ENCODE results near the gene INPP5F. TPM values are rescaled to one million over a fixed set of nuclear protein-coding genes. Genes with fewer than 3 reads are reported as not detected.

Gene INPP5F
- total and polyA plus RNA-seq, 10 of the 15 experiments (the other 5 are each of a cell fraction or from before 2014, with no cell fraction given) = 6.0 to 49.3 (median 34.3) TPM

DNA sequence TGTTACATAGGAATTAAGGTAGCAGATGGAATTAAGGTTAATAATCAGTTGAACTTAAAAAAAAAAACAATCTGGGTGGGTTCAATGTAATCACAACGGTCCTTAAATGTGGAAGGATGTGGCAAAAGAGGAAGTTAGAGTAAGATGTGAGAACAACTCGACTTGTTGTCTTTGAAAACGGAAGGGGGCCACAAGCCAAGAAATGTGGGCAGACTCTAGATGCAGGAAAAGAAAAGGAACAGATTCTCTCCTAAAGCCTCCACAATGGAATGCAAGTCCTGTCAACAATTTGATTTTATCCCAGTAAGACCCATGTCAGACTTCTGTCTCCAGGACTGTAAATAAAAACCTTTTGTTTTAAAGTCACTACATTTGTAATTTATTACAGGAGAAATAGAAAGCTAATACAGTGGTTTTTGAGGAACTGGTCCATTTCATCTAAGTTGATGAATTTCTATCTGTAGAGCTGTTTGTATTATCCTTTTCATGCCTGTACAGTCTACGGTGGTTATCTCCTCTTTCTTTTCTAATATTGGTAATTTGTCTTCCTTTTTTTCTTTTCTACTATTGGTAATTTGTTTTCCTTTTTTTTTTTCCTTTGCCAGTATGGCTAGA, 138.2 kb downstream of the INPP5F start:
- peak; percentile 18; the same call in 1 of the 3 replicates for ATAC-seq
- in situ Hi-C loops (cut with MboI) (no loop called here), intact Hi-C loops (cut with micrococcal nuclease; ENCODE audit: unreplicated experiment) (no loop called here)
- 30% methylated on average over 3 of the region's 4 CpGs for WGBS (ENCODE audit: insufficient coverage, insufficient replicate concordance, low lambda C conversion rate, missing lambda C conversion rate)
- Histone ChIP-seq H3K36me3 (ENCODE audit: control insufficient read depth in 2 of 2, insufficient read depth in 2 of 2, low read length in 1 of 2) (peaks cover 0 to 7% of the 10 kb centered on the region in 2 experiments; a peak in 2 of 4 replicates), H3K79me2 (ENCODE audit: control insufficient read depth, insufficient read depth, low read length) (peaks cover 78% of the 10 kb centered on the region), H3K4me1 (ENCODE audit: control insufficient read depth, insufficient read depth, low read length) (peaks cover 8% of the 10 kb centered on the region), H4K20me1 (ENCODE audit: control insufficient read depth, insufficient read depth) (no peaks in the 10 kb centered on the region), H2AFZ (ENCODE audit: control insufficient read depth, low read depth, low read length) (no peak overlapping the region), H3K9me3 (replicated peaks; ENCODE audit: control insufficient read depth, insufficient read depth, low read length) (peaks cover 11% of the 10 kb centered on the region; the same call in 2 of the 3 replicates), H3K27ac (ENCODE audit: control insufficient read depth, insufficient read depth) (peak overlapping the region; percentile 21; the same call in 1 of the 2 replicates), H3K4me3 (no peak overlapping the region), H3K27me3 (replicated peaks in 1 of 2; ENCODE audit: control insufficient read depth in 2 of 2, insufficient read depth in 2 of 2, low read length in 1 of 2) (no peaks in the 10 kb centered on the region), H3K9ac (ENCODE audit: control insufficient read depth, insufficient read depth, low read length) (no peak overlapping the region), H3K4me2 (ENCODE audit: control insufficient read depth, insufficient read depth) (no peak overlapping the region)
- TF ChIP-seq SPI1 (IDR thresholded peaks at IDR 0.05; ENCODE audit: borderline replicate concordance, insufficient read depth, low read depth, low read length) (peak; percentile 57; the same call in 1 of the 2 replicates), ZNF207 (IDR thresholded peaks at IDR 0.05; ENCODE audit: borderline replicate concordance) (no peak), KLF5 (IDR thresholded peaks at IDR 0.05; ENCODE audit: partially characterized antibody) (peak; percentile 44)
- FAIRE-seq = no peak
- ChIA-PET RAD21 (ENCODE audit: unreplicated experiment) (interaction anchor here (0.6 to 1.4 kb wide), 2 partner anchors 113 to 136 kb away, joined by 3 to 4 read pairs; no protein-coding TSS in a partner anchor), POLR2A (interaction anchor here (1.2 kb wide), 1 partner anchor 116 kb away, joined by 8 read pairs; no protein-coding TSS in a partner anchor), CTCF (interaction anchor here (0.7 to 4.6 kb wide), 9 partner anchors 9 to 179 kb away, joined by 3 to 21 read pairs (median 5); no protein-coding TSS in a partner anchor), SMC1A (ENCODE audit: uncharacterized antibody, unreplicated experiment) (interaction anchor here (0.7 to 9.3 kb wide), 10 partner anchors 8 to 278 kb away, joined by 3 to 211 read pairs (median 3); partner anchors contain the start of gene TIAL1)
- DNase-seq (ENCODE audit: low read depth, low spot score) = no peak
- BruUV-seq (replicated peaks) = TSS peak; percentile 10

DNA sequence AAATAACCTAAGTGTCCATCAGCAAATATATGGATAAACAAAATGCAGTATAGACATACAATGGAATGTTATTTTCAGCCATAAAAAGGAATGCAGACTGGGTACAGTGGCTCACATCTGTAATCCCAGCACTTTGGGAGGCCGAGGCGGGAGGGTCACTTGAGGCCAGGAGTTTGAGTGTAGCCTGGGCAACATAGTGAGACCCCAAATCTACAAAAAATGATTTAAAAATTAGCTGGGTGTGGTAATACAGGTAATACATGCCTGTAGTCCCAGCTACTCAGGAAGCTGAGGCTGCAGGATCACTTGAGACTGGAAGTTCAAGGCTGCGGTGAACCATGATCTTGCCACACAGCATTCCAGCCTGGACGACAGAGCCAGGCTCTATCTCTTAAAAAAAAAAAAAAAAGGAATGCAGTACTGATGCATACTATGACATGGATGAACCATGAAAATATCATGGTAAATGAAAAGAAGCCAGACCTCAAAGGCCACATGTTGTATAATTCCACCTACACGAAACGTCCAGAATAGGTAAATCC, 139.9 kb downstream of the INPP5F start:
- H3K4me2 ChIP-seq (ENCODE audit: control insufficient read depth, insufficient read depth) = no peak overlapping the region
- peaks cover 12% of the 10 kb centered on the region for H3K4me1 ChIP-seq (ENCODE audit: control insufficient read depth, insufficient read depth, low read length)
- BruUV-seq (replicated peaks) = no TSS peak
- ChIA-PET CTCF (interaction anchor here (1.5 to 4.6 kb wide), 4 partner anchors 10 to 181 kb away, joined by 4 to 21 read pairs (median 8); no protein-coding TSS in a partner anchor), POLR2A (no interaction called here), RAD21 (ENCODE audit: unreplicated experiment) (interaction anchor here (1.1 kb wide), 1 partner anchor 115 kb away, joined by 3 read pairs; no protein-coding TSS in a partner anchor), SMC1A (ENCODE audit: uncharacterized antibody, unreplicated experiment) (interaction anchor here (1.1 to 9.3 kb wide), 3 partner anchors 25 to 181 kb away, joined by 3 to 211 read pairs (median 14); no protein-coding TSS in a partner anchor)
- in situ Hi-C loops (cut with MboI) = no loop called here
- H3K4me3 ChIP-seq = no peak overlapping the region
- no peak for ATAC-seq
- intact Hi-C loops (cut with micrococcal nuclease; ENCODE audit: unreplicated experiment) = no loop called here
- H3K27ac ChIP-seq (ENCODE audit: control insufficient read depth, insufficient read depth) = no peak overlapping the region
- H3K79me2 ChIP-seq (ENCODE audit: control insufficient read depth, insufficient read depth, low read length) = peaks cover 83% of the 10 kb centered on the region
- H3K9ac ChIP-seq (ENCODE audit: control insufficient read depth, insufficient read depth, low read length) = no peak overlapping the region
- no peaks in the 10 kb centered on the region for H4K20me1 ChIP-seq (ENCODE audit: control insufficient read depth, insufficient read depth)
- 98% methylated on average over 6 of the region's 6 CpGs for WGBS (ENCODE audit: insufficient coverage, insufficient replicate concordance, low lambda C conversion rate, missing lambda C conversion rate)
- no peak for FAIRE-seq
- peaks cover 11% of the 10 kb centered on the region; the same call in 2 of the 3 replicates for H3K9me3 ChIP-seq (replicated peaks; ENCODE audit: control insufficient read depth, insufficient read depth, low read length)
- DNase-seq (ENCODE audit: low read depth, low spot score) = no peak
- no peaks in the 10 kb centered on the region for H3K27me3 ChIP-seq (replicated peaks in 1 of 2; ENCODE audit: control insufficient read depth in 2 of 2, insufficient read depth in 2 of 2, low read length in 1 of 2)
- H2AFZ ChIP-seq (ENCODE audit: control insufficient read depth, low read depth, low read length) = no peak overlapping the region
- peaks cover 0 to 7% of the 10 kb centered on the region in 2 experiments; a peak in 2 of 4 replicates for H3K36me3 ChIP-seq (ENCODE audit: control insufficient read depth in 2 of 2, insufficient read depth in 2 of 2, low read length in 1 of 2)
- TF ChIP-seq NFIC (IDR thresholded peaks at IDR 0.05; ENCODE audit: low read depth, low read length) (no peak), EGR1 (IDR thresholded peaks at IDR 0.05; ENCODE audit: borderline replicate concordance in 1 of 2, low read depth in 2 of 2, low read length in 2 of 2) (no peak), ATF7 (IDR thresholded peaks at IDR 0.05; ENCODE audit: low read depth) (no peak)
- TF ChIP-seq, protein P1, sequence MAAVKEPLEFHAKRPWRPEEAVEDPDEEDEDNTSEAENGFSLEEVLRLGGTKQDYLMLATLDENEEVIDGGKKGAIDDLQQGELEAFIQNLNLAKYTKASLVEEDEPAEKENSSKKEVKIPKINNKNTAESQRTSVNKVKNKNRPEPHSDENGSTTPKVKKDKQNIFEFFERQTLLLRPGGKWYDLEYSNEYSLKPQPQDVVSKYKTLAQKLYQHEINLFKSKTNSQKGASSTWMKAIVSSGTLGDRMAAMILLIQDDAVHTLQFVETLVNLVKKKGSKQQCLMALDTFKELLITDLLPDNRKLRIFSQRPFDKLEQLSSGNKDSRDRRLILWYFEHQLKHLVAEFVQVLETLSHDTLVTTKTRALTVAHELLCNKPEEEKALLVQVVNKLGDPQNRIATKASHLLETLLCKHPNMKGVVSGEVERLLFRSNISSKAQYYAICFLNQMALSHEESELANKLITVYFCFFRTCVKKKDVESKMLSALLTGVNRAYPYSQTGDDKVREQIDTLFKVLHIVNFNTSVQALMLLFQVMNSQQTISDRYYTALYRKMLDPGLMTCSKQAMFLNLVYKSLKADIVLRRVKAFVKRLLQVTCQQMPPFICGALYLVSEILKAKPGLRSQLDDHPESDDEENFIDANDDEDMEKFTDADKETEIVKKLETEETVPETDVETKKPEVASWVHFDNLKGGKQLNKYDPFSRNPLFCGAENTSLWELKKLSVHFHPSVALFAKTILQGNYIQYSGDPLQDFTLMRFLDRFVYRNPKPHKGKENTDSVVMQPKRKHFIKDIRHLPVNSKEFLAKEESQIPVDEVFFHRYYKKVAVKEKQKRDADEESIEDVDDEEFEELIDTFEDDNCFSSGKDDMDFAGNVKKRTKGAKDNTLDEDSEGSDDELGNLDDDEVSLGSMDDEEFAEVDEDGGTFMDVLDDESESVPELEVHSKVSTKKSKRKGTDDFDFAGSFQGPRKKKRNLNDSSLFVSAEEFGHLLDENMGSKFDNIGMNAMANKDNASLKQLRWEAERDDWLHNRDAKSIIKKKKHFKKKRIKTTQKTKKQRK (IDR thresholded peaks at IDR 0.05; ENCODE audit: low read depth, low read length) = no peak
- TF ChIP-seq, protein P2, sequence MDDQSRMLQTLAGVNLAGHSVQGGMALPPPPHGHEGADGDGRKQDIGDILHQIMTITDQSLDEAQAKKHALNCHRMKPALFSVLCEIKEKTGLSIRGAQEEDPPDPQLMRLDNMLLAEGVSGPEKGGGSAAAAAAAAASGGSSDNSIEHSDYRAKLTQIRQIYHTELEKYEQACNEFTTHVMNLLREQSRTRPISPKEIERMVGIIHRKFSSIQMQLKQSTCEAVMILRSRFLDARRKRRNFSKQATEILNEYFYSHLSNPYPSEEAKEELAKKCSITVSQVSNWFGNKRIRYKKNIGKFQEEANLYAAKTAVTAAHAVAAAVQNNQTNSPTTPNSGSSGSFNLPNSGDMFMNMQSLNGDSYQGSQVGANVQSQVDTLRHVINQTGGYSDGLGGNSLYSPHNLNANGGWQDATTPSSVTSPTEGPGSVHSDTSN (IDR thresholded peaks at IDR 0.05; ENCODE audit: insufficient replicate concordance, low read depth, low read length) = no peak
